HEK293T (cell line): ENCODE results near the gene RARG.

Experiments
- ARNT ChIP-seq: fragments of 450-650 bp; IDR thresholded peaks from 2 replicates; pipeline ENCODE4 v1.6.1; 2017; ENCODE audit warnings: mild to moderate bottlenecking
- BHLHE40 ChIP-seq: fragments of 450-650 bp; IDR thresholded peaks from 2 replicates; pipeline ENCODE4 v1.6.1; 2016; ENCODE audit warnings: mild to moderate bottlenecking, moderate library complexity, borderline replicate concordance
- CTBP1 ChIP-seq: fragments of 450-650 bp; IDR thresholded peaks from 2 replicates; pipeline ENCODE4 v1.6.1; 2016; ENCODE audit warnings: borderline replicate concordance
- ELF4 ChIP-seq: fragments of 450-650 bp; IDR thresholded peaks from 2 replicates; pipeline ENCODE4 v1.6.1; 2017; ENCODE audit warnings: antibody characterized with exemption
- FOXK2 ChIP-seq: fragments of 450-650 bp; IDR thresholded peaks from 2 replicates; pipeline ENCODE4 v1.6.1; 2016; ENCODE audit warnings: mild to moderate bottlenecking
- FOXM1 ChIP-seq: fragments of 450-650 bp; IDR thresholded peaks from 2 replicates; pipeline ENCODE4 v1.6.1; 2017; ENCODE audit warnings: mild to moderate bottlenecking, borderline replicate concordance
- HDGF ChIP-seq: fragments of 450-650 bp; IDR thresholded peaks from 2 replicates; pipeline ENCODE4 v1.6.1; 2017; ENCODE audit warnings: antibody characterized with exemption, borderline replicate concordance
- L3MBTL2 ChIP-seq: fragments of 450-650 bp; conservative IDR thresholded peaks from 2 replicates; pipeline ENCODE4 v1.6.1; 2016; ENCODE audit warnings: mild to moderate bottlenecking
- LEF1 ChIP-seq: fragments of 450-650 bp; IDR thresholded peaks from 2 replicates; pipeline ENCODE4 v1.6.1; 2017; ENCODE audit warnings: mild to moderate bottlenecking, borderline replicate concordance
- NFRKB ChIP-seq: fragments of 450-650 bp; IDR thresholded peaks from 2 replicates; pipeline ENCODE4 v1.6.1; 2016; ENCODE audit warnings: mild to moderate bottlenecking, moderate library complexity
- PKNOX1 ChIP-seq: fragments of 450-650 bp; IDR thresholded peaks from 2 replicates; pipeline ENCODE4 v1.6.1; 2016
- SP1 ChIP-seq: fragments of 450-650 bp; IDR thresholded peaks from 2 replicates; pipeline ENCODE4 v1.6.1; 2017
- SUZ12 ChIP-seq: fragments of 450-650 bp; IDR thresholded peaks from 2 replicates; pipeline ENCODE4 v1.6.1; 2016; ENCODE audit warnings: mild to moderate bottlenecking
- ZNF384 ChIP-seq: fragments of 450-650 bp; IDR thresholded peaks from 2 replicates; pipeline ENCODE4 v1.6.1; 2016

GRCh38 chr12:53279888-53280498 is 48.0 kb upstream of the RARG start:
- TF ChIP-seq SUZ12 (no peak), HDGF (no peak), NFRKB (no peak), PKNOX1 (no peak), FOXK2 (no peak), ELF4 (no peak), LEF1 (no peak), FOXM1 (no peak), L3MBTL2 (no peak), SP1 (no peak), ZNF384 (no peak), ARNT (no peak), BHLHE40 (no peak), CTBP1 (no peak)
